ENCODE data around the gene SEZ6L2. TPM values are rescaled to one million over a fixed set of nuclear protein-coding genes. Genes with fewer than 3 reads are reported as not detected.

Gene SEZ6L2
- total RNA-seq, 4 donors from 2014 or later = 0.66 to 5.6 (median 0.75) TPM; not detected in 1

DNA sequence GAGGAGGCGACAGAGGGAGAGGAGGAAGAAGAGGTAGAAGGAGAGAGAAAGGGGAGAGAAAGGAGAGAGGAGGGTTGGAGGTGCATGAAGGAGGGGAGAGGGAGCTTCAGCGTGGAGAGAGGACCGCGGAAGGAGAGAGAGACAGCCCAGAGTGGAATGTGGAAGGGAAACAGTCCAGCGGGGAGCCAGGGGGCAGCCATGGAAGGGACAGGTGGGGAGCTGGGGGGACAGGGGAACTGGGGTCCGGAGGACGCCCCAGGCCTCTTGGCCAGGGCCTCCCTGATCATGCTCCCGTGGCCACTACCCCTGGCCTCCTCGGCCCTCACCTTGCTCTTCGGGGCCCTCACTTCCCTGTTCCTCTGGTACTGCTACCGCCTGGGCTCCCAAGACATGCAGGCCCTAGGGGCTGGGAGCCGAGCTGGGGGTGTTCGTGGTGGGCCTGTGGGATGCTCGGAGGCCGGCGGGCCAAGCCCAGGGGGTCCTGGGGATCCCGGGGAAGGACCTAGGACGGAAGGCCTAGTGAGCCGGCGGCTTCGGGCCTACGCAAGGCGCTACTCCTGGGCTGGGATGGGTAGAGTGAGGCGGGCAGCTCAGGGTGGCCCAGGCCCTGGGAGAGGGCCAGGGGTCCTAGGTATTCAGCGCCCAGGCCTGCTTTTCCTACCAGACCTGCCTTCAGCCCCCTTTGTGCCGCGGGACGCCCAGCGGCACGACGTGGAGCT, 1.7 kb upstream of the SEZ6L2 start:
- TF ChIP-seq, protein P1, sequence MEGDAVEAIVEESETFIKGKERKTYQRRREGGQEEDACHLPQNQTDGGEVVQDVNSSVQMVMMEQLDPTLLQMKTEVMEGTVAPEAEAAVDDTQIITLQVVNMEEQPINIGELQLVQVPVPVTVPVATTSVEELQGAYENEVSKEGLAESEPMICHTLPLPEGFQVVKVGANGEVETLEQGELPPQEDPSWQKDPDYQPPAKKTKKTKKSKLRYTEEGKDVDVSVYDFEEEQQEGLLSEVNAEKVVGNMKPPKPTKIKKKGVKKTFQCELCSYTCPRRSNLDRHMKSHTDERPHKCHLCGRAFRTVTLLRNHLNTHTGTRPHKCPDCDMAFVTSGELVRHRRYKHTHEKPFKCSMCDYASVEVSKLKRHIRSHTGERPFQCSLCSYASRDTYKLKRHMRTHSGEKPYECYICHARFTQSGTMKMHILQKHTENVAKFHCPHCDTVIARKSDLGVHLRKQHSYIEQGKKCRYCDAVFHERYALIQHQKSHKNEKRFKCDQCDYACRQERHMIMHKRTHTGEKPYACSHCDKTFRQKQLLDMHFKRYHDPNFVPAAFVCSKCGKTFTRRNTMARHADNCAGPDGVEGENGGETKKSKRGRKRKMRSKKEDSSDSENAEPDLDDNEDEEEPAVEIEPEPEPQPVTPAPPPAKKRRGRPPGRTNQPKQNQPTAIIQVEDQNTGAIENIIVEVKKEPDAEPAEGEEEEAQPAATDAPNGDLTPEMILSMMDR (IDR thresholded peaks at IDR 0.05; ENCODE audit: low read depth) = no peak

DNA sequence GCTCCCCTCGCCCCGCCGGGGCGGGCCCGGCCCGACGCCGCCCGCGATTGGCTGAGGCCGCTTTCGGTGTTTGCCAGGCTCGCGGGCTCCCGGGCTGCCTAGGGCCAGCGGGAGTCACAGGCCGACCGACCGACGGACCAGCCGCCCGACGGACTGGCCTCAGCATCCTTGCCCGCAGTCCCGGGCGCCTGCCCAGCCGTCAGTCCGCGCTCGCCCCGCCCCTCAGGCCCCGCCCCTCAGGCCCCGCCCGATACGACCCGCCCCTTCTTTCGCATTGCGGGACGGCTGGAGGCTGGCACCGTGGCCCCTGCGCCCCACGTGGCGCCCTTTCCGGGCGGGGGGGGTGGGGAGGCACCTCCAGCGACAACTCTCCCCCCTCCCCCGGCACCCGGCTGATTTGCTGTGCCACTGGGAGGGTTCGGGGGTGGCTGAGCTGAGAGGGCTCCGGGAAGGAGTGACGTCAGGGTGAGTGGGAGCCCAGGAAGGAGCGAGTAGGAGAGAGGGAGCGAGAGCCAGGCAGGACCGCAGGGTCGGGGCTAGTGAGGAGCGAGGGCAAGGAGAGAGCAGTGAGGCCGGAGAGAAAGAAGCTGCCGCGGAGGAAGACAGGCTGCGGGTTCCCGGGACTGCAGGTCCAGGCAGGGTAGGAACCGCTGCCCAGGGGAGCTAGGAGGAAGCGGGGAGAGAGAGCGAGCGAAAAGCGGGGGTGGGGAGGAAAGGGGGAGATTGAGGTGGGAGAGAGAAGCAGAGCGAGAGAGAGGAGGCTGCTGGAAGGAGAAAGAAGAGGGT, 945 bp upstream of the SEZ6L2 start, which contains the start of gene ASPHD1:
TSS of gene ASPHD1 (plus strand) at position 387 of the 786 bp plus-strand sequence. CDS start 484 bp downstream, outside the sequence.
- TF ChIP-seq, protein P1 (IDR thresholded peaks at IDR 0.05; ENCODE audit: low read depth) = no peak

GRCh38 chr16:29898804-29899515, 390 bp downstream of the SEZ6L2 start:
- TF ChIP-seq, protein P1 (IDR thresholded peaks at IDR 0.05; ENCODE audit: low read depth) = no peak

DNA sequence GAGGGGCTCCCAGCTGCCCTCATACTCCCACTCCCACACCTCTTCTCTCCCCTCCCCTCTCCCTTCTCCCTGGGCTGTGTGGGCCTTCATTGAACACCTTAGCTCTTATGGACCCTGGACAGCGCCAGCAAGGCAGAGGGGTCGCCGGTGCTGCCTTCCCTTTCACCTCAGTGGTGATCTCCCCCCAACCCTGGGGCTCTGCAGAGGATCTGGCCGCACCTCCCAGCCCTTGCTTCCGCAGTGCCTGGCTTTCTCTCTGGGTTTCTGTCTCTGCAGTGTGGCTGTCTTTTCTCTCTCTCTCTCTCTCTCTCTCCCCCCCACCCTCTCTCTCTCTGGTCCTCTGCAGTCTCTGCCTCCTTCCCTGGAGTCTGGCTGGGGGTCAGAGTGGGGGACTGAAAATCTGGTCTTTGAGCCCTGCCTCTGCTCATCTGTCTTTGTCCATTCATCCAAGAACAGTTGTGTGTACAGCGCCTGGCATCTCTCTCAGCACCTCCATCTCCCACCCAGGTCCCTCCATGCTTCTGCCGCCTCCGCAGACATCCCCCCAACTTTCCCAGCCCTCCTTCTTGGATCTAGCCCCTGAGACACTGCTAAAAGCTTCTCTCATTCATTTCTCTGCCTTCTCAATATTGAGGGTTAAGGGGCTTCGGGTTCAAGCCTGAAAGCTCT, 1.1 kb downstream of the SEZ6L2 start:
- TF ChIP-seq, protein P1 (IDR thresholded peaks at IDR 0.05; ENCODE audit: low read depth) = no peak

GRCh38 chr16:29897333-29897732, 2.0 kb downstream of the SEZ6L2 start:
- TF ChIP-seq, protein P1 (IDR thresholded peaks at IDR 0.05; ENCODE audit: low read depth) = no peak

DNA sequence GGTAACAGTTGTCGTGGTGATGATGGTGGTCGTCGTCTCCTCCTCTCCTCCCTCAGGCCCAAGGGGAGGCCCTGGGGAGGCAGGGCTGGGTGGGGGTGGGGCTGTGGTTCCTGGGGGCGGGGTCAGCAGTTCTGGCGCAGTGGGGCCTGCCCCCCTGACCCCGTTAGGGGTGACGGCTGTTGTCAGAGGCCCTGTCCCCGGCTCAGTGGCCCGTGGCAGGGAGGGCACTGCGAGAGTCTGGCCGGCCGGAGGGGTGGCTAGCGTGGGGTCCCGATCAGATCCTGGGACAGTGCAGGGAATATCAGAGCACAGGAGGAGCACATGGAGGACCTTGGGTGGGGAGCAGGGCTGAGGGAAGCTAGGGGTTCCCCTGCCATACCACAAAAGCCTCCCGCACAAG, 2.5 kb downstream of the SEZ6L2 start:
- TF ChIP-seq, protein P1 (IDR thresholded peaks at IDR 0.05; ENCODE audit: low read depth) = no peak

All from subcutaneous adipose tissue (tissue), 4 donors.